GM19463 (cell line): ENCODE data around the gene SRCAP.

Experiments
- ATAC-seq: cut with Tn5 transposase; IDR thresholded peaks from one replicate; pipeline ENCODE4 v1.9.1; 2021; ENCODE audit warnings: mild to moderate bottlenecking, moderate library complexity; ENCODE audit not compliant: unreplicated experiment

SRCAP gene

DNA sequence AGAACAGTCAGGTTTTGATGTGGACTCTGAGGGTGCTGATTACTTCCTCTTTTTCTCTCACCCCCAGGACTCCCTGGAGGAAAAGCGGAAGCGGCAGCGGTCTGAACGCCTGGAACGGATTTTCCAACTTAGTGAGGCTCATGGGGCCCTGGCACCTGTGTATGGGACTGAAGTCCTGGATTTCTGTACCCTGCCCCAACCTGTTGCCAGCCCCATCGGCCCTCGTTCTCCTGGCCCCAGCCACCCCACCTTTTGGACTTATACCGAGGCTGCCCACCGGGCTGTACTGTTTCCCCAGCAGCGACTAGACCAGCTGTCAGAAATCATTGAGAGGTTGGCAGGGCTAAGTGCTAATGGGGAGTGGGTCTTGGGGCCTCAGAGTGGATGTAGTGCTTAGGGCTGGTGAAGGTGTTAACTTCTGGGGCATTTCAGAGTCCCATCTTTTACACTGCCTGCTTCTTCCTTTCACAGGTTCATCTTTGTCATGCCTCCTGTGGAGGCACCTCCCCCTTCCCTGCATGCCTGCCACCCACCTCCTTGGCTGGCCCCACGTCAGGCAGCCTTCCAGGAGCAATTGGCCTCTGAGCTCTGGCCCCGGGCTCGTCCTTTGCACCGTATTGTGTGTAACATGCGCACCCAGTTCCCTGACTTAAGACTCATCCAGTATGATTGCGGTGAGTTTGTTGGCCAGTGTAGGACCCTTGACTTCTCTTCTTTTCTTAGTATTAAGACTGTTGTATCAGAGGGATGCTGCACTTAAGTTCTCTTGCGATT is 30.1 kb downstream of the SRCAP start:
- ATAC-seq, result no peak

DNA sequence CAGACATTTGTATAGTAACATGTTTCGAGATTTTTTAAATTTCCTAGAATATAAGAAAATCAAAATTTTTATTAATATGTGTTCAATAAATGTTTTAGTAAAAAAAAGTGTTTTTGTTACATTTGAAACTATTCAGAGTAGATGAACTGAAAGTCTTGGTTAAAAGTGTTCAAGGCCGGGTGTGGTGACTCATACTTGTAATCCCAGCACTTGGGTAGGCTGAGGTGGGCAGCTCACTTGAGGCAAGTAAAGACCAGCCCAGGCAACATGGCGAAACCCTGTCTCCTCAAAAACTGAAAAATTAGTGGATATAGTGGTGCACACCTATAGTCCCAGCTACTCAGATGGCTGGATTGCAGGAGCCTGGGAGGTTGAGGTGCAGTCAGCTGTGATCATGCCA is 32.4 kb downstream of the SRCAP start:
- no peak for ATAC-seq

DNA sequence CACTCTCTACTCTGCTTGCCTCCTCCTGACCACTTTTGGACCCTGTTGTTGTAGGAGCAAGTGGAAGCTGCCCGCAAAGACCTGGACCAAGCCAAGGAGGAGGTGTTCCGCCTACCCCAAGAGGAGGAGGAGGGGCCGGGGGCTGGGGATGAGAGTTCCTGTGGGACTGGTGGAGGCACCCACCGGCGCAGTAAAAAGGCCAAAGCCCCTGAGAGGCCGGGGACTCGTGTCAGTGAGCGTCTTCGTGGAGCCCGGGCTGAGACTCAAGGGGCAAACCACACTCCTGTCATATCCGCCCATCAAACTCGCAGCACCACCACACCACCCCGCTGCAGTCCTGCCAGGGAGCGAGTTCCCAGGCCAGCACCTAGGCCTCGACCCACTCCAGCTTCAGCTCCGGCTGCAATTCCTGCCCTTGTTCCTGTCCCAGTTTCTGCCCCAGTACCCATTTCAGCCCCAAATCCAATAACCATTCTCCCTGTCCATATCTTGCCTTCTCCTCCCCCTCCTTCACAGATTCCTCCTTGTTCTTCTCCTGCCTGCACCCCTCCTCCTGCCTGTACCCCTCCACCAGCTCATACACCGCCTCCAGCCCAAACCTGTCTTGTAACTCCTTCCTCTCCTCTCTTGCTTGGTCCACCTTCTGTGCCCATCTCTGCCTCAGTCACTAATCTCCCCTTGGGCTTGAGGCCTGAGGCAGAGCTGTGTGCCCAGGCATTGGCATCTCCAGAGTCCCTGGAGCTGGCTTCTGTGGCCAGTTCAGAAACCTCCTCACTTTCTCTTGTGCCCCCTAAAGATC is 38.2 kb downstream of the SRCAP start:
- no peak for ATAC-seq

DNA sequence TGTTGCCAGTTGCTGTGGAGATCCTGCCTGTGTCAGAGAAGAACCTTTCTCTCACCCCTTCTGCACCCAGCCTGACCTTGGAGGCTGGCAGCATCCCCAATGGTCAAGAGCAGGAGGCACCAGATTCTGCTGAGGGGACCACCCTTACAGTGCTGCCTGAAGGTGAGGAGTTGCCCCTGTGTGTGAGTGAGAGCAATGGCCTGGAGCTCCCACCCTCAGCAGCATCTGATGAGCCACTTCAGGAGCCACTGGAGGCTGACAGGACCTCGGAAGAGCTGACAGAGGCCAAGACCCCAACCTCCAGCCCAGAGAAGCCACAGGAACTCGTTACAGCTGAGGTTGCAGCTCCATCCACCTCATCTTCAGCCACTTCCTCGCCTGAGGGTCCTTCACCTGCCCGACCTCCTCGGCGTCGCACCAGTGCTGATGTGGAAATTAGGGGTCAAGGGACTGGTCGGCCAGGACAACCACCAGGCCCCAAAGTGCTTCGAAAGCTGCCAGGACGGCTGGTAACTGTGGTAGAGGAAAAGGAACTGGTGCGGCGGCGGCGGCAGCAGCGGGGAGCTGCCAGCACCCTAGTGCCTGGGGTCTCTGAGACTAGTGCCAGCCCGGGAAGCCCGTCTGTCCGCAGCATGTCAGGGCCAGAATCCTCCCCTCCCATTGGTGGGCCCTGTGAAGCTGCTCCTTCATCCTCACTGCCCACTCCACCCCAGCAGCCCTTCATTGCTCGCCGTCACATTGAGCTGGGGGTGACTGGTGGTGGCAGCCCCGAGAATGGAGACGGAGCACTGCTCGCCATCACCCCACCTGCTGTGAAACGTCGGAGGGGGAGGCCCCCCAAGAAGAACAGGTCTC is 39.0 kb downstream of the SRCAP start:
- no peak for ATAC-seq

DNA sequence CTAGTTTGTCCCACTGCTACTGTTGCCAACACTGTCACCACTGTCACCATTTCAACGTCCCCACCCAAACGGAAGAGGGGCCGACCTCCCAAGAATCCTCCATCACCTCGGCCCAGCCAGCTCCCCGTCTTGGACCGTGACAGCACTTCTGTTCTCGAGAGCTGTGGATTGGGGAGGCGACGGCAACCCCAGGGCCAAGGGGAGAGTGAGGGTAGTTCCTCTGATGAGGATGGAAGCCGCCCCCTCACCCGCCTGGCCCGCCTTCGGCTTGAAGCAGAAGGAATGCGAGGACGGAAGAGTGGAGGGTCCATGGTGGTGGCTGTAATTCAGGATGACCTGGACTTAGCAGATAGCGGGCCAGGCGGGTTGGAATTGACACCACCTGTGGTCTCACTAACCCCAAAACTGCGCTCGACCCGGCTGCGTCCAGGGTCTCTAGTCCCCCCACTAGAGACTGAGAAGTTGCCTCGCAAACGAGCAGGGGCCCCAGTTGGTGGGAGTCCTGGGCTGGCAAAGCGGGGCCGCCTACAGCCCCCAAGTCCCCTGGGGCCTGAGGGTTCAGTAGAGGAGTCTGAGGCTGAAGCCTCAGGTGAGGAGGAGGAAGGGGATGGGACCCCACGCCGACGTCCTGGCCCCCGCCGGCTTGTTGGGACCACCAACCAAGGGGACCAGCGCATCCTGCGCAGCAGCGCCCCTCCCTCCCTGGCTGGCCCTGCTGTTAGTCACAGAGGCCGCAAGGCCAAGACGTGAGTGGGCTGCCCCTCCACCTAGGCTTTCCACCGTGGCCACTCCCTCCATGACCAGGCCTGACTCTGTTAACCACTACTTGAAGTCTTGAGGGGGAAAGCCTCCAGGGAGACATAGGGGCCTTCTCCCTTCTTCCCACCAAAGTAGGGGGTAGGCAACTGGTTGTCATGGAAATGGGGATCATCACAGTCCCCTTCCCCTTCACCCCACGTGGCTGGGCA is 40.3 kb downstream of the SRCAP start:
- no peak for ATAC-seq

DNA sequence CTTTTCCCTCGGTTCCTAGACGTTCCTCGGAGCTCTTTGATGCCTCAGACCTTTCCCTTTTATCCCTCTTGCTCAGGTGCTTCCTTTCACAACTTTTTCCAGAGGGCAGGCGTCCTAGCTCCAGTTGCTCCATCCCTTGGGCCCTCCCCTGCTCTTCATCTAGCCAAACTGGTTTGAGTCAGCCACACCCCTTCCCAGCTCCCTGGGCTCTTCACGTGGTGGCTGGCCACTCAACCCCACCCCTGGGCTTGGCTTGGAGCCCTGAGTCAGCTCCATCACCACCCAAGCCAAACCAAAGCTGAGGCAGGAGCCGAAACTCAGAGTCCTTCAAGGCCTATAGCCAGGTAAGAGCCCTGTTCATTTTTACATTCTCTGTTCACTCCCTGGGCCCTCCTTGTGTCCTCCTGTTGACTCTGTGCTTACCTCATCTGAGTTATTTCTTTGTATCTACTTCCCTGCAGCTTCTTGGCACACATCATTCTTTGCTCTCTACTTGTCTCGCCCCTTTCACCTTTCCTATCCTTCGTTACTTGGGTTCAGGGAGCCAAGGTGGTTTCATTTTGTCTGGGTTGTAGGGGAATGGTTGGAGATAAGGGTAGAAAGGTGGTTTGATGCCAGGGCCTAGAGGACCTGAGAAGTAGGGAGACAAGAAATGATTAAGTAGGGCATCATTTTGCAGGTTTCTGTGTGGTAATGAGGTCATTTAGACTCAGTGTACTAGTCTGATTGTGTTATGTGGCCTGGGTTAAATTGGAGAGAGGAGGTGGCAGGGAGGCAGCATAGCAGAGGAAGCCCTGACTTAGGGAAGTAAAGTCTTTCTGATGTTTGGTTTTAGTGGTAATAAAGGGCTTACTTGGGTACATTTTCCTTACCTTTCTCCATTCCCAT is 41.6 kb downstream of the SRCAP start:
- no peak for ATAC-seq

DNA sequence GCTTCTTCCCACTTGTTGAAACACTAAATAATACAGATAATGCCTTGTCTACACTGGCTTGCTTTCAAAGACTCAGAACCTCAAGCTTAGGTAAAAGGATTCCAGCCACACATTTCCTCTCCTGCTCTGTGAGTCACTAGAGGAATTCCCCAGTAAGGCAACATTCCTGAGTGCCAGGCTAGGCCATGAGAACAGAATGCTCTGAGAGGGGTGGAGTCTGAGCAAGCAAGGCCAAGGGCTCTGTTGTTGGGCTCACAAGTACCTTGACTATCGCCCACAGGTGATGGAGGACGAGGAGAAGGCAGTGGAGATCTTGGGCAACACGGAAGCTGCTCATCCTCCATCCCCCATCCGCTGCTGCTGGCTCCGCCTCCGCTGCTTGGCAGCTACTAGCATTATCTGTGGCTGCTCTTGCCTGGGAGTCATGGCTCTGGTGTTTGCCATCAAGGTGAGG is 42.5 kb downstream of the SRCAP start:
- ATAC-seq, result no peak

DNA sequence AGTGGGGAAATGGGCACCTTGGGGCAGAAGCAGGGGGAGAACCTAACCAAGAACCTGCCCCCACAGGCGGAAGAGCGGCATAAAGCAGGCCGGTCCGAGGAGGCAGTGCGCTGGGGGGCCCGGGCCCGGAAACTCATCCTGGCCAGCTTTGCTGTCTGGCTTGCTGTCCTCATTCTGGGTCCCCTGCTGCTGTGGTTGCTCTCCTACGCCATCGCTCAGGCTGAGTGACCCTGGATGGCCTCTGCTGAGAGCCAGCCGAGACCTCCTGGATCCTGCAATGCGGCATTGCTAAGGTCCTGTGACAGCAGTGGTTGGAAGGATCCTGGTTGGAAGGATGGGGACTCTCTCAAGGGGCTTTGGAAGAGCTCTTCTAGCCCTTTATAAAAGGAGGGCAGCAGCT is 44.7 kb downstream of the SRCAP start:
- no peak for ATAC-seq

DNA sequence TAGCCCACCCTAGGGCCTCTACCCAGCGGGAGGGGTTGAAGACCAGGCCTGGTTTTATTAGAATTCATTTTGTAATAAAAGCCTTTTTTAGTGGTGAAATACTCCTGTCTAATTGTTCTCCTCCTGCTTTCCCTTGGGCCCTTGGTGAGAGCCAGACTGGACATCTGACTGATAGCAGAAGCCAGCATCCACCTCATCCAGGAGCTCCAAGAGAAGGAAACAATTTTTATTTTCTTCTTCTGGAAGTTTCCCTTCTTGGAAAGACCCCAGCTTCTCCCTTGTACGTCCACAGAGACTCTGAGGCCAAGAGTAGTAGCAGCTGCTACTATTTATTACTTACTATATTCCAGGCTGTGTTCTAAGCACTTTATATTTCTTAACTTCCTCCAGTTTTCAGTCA is 45.2 kb downstream of the SRCAP start:
- ATAC-seq, result no peak

DNA sequence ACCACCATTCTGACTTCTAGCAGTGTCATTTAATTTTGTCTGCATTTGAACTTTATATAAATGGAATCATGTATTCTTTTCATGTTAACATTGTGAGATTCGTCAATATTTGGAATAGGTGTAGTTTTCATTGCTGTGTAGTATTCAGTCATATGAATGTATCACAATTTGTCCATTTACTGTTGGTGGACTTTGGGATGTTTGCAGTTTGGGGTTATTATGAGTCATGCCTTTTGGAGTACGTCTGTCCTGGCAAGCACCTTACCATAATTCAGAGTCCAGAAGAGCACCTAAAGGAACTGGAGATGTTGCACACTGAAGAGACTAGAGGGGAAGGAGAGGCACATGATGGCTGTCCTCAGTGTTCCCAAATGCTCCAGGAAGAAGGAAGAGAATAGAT is 46.1 kb downstream of the SRCAP start:
- ATAC-seq, result no peak

DNA sequence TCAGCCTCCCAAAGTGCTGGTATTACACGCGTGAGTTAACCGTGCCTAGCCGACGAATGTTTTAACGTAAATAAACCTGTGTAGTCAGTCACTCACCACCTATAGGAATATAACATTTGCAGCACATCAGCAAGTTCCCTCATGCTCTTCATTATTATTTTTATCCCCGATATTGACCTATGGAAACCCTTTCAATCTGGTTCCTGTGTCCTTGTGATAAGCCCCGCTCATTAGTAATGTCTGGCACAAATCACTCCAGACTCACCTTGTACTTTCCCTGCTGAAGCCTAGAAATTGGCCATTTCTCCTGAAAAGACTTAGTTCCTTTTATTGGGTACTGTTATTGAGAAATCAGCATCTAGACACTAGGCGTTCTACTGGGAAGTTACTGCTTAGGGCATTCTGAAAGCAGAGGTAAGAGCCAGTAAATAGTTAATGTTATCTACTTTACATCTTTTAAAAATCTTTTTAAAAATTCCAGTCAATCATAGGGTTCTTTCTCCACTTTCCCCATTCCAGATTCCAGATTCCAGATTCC is 47.7 kb downstream of the SRCAP start:
- ATAC-seq, result no peak

DNA sequence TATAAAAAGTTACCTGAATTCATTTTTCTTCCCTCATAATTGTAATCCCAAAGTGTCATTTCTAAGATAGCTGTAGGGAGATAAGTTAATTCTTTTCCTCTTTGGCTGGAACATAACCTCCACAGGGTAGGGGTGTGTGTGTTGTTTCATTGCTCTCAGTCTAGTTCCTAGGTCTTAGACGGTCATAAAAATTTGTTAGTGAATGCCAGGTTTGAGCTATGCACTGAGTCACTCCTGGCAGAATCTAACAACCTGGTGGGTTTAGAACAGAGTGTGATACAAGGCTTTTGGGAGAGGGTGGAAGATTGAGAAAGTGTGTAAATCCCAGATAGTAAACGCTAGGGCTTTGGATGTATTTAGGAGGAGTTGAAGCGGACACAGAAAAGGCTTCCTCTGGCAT is 48.4 kb downstream of the SRCAP start:
- ATAC-seq, result no peak

DNA sequence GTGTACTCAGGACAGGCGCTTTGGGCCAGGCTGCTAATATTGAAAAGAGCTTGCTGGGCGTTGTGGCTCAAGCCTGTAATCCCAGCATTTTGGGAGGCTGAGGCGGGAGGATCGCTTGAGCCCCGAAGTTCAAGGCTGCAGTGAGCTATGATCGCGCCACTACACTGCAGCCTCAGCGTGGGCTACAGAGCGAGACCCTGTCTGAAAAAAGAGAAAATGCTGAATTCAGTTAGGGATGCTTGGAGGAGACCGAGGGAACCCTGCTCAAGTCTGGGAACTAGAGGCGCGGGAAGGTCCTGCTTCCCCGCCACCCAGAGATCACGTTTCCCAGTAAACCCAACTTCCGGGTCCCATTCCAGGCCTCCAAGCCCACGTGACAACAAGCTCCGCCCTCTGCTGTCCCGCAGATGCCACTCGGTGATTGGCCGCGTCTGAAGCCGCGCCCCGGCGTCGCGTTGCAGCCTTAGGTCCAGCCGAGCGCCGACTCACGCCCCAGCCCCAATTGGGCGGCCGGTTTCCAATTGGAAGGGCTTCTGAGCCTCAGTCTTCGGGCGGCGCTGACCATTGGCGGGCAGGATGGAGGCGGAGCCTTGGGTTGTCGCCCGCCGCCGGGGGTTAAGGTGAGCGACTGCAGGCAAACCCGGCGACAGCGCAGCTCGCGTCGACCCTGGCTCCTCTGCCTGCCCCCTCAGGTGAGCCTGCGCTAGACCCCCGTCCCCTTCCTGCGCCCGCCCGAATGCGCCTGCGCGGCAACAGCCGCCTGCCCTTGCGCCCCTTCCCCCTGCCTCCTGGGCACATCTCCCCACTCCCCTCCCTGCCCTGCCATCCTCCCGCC is 49.0 kb downstream of the SRCAP start, which contains the start of gene PHKG2:
TSS of gene PHKG2 (plus strand) at position 627 of the 835 bp plus-strand sequence. CDS start 396 bp downstream, outside the sequence.
- ATAC-seq, result peak; percentile 98

DNA sequence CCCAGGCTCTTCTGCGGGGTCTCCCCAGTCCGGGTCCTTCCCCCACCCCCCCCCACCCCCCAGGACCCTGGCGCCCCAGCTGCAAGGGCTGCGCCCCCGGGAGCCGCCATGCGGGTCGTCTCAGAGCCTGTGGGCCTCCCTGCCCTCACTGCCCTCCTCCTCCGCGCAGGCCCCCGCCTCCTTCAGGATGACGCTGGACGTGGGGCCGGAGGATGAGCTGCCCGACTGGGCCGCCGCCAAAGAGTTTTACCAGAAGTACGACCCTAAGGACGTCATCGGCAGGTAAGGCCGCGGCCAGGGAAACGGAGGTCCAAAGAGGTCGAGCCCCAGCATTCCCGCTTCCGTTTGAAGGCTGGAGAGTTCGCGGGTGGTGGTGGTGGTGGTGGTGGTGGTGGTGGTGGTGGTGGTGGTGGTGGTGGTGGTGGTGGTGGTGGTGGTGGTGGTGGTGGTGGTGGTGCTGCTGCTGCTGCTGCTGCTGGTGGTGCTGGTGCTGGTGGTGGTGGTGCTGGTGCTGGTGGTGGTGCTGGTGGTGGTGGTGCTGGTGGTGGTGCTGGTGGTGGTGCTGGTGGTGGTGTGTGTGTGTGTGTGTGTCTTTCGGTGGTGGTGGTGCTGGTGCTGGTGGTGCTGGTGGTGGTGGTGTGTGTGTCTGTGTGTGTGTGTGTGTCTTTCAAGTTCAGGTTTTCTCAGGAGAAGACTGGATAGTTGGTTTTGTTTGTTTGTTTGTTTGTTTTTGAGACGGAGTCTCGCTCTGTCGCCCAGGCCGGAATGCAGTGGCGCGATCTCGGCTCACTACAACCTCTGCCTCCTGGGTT is 49.9 kb downstream of the SRCAP start:
- ATAC-seq, result peak; percentile 7

DNA sequence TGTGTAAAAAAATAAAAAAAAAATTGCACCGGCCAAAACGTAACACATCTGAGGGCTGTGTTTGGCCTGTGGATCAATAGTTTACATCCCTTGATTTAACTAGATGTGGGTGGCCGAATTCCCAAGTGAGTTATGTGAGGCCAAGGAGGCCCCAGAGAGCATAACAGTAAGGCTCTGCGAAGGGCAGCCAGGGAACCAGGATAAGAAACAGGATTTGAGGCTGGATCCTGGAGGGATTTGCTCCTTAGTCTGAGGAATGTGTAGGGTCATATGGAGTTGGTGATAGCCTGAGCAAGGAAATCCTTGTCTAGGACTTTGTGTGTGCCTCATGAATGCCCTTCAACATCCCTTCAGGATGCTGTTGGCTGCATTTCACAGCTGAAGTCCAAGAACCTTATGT is 51.2 kb downstream of the SRCAP start:
- ATAC-seq, result no peak

DNA sequence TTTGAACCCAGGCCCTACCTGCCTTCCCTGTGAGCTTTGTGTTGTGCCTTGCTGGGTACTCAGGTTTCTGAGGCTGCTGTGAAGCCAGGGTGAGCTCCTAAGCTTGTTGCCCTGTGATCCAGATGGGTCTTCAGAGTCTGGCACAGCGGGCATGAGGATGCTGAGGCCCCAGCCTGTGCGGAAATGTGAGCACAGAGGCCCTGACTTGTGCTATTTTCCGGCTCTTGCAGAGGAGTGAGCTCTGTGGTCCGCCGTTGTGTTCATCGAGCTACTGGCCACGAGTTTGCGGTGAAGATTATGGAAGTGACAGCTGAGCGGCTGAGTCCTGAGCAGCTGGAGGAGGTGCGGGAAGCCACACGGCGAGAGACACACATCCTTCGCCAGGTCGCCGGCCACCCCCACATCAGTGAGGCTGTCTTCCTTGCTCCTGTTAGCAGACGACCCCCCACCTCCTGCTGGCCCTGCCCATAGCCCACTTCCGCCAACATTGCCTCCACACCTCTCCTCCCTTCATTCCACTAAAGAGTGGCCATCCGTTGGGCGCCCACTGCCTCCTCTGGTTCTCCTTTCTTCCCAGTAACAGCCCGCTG is 52.0 kb downstream of the SRCAP start:
- ATAC-seq, result no peak

DNA sequence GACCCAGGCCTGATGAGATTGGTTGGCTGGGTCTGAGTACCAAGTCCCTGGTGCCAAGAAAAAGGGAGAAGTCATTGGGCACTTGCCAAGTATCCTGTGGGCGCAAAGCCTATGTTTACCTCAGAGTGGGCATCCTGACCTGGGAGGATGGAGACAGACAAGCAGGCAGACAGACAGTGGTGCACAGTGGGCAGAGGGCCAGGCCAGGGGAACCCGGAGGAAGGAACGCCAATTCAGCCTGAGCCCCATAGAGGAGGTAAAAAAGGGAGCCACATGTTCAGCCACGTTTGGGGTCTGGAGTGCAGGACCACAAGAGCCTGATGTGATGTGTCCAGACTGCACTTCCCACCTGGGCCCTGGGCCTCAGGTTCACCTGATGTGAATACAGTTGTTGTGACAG is 54.6 kb downstream of the SRCAP start:
- no peak for ATAC-seq
